ENCODE results near the gene ADAMTS9.

Gene ADAMTS9

DNA sequence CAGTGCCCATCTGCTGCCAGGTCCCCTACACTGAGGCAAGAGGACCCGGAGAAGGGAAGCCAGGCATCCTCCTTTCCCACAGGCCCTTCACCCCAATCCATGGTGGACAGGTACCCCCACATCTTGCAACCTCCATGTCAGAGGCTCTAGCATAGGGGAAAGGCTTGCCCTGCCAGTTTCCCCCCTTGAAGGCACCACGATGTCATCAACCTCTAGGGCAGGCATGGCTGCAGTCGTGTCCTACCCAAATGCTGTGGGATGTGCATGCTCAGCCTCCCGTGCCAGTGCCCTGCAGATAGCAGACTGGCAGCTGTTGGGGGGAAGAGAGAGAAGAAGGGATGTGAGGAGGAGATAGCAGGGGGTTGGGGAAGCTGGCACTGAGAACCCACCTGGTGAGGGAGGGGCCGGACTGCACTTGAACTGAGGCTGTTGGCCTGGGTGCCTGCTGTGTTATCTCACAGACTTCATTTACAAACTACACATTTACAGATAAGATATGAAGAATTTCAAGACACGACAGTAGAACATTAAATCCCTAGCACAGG, 197.5 kb downstream of the ADAMTS9 start:
- DNase-seq (ENCODE audit: low read depth, low spot score), result no peak

DNA sequence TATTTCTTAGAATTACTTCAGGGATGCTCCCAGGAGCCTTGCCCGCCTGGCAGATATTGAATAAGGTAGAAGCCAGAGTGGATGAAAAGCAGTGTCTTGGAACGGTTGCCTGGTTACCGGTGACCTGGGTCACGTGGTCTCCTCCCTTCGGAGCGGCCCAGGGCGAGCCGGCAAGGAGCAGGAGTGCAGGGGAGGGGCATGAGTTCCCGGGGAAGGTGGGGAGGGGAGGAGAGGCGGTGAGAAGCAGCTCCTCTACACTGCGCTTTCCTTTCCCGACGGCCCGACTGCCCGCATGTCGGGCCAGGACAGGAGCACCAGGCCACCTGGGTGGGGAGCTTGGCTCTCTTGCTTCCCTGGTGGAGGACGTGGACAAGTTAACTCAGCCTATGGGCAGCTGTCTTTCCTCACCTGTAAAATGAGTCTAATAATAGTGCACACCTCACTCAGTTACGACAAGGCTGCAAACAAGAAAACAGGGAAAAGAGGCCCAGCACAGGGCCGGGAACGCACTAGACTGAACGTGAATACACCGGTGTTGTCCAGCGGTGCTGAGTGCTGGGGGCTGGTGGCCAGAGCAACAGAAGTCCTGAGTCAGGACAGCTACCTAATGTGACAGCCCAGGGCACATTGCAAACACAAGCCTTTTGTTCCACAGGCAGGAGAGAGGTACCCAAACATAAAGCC, 198.3 kb downstream of the ADAMTS9 start:
- peak; percentile 68 for DNase-seq (ENCODE audit: low read depth, low spot score)

DNA sequence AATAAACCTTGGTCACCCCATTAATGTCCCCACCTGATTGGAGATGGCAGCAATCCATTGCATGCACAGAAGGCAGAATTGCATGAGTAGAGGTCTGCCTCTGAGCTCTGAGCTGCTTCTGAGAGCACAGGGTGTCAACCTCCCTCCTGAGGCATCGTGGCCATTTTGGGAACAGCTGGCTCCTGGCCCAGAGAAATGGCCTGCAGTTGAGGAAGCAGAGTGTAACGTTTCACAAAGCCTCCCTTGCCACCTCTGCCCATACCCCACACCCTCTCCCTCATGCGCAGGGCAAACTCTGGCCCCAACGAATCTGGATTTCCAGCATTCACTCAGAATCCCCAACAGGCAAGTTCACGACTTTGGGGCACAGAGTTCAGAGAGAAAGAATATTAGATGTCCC, 198.9 kb downstream of the ADAMTS9 start:
- no peak for DNase-seq (ENCODE audit: low read depth, low spot score)

DNA sequence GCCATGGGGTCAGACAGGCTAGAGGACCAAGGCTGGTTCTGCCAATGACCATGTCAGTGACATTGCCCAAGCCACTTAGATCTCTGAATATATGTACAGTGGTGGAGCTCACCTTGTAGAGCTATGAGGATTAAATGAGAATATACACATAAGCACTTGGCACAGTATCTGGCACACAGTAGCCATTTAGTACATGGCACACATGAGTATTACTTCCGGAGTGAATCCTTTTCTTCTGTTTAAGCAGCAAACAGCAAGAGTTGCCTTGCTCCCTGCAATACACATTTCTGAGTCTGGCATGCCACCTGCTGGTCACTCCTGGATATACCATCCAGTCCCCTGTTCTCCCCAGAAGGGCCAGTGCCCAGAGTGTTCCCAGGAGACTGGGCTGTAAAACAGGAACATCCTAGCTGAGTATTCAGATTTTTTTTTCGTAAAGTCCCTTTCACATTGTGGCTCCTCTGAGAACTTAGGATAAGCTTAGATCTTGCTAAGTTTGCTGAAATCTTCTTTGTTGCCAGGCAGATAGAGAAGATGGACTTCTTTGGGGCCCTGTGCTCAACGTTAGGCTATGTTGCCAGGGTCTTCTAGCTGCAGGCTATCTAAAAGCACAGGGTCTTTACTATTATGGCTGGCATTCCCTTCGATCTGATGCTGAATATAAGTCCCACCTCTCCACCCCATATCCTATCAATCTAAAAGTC, 203.4 kb downstream of the ADAMTS9 start:
- DNase-seq (ENCODE audit: low read depth, low spot score), result peak; percentile 88

DNA sequence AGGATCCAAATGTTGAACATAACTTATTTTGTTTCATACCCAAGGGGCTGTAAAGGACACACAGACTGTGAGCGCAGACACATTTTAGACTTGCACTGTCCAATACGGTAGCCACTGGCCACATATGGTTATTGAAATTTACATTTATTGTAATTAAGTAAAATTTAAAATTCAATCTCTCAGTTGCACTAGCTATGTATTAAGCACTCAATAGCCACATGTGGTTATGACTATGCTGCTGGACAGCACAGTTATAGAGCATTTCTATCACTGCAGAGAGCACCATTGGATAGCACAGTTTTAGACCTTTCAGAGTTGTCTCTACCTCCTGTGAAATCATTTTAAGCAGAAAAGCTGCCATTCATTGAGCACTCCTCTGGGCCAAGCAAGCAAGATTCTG, 204.3 kb downstream of the ADAMTS9 start:
- no peak for DNase-seq (ENCODE audit: low read depth, low spot score)

DNA sequence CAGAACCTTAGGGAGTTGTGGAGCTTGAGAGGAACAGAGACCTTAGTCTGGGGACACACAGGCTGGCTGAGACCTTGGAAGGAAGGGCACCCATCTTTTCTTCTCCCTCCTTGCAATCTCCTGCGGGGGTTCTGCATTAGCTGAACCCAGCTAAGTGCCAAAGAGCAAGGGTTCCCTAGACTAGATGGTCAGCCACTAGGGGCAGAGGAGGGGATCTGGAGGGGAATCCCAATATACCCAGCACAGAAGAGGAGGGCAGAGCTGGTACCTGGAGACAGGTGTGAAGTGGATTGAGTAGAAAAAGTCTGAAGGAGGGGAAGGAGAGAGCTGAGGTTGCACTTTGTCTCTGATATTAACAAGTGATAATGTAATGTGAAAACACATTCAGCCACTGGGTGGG, 212.8 kb downstream of the ADAMTS9 start:
- DNase-seq (ENCODE audit: low read depth, low spot score), result no peak

DNA sequence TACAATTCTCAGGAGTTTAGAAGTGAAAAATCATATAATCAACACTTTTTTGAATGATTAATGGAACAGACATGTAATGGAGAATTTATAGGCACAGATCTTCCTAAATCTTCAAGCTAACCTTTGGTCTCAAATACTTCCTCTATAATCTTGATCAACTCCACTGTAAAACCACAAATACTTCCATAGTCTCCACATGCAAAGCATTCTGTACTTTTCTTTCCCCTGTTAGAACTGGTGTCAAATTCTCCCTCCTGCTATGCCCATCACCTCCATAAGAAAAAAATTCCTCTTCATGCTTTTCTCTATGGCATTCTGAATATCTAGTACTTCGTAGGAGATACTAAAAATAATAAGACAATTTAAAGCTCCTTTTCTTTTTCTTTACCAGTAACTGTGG, 214.3 kb downstream of the ADAMTS9 start:
- no peak for DNase-seq (ENCODE audit: low read depth, low spot score)

DNA sequence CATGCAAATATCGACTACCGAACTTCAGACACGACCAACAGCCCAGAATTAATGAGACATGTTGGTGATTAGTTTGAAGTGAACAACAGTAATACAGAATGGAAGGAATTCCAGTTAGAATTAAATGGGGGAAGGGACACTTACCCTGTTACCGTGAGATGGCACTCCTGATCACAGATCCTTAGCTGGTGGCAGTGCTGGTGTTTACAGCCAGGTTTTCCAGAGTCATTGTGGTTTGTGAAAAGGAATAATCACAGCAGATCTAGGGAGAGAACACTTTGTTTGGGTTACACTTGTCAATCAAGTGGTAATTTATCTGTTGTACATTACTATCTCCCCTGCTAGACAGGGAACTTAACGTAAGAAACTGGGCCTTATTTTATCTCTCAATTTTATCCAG, 217.4 kb downstream of the ADAMTS9 start:
- no peak for DNase-seq (ENCODE audit: low read depth, low spot score)

DNA sequence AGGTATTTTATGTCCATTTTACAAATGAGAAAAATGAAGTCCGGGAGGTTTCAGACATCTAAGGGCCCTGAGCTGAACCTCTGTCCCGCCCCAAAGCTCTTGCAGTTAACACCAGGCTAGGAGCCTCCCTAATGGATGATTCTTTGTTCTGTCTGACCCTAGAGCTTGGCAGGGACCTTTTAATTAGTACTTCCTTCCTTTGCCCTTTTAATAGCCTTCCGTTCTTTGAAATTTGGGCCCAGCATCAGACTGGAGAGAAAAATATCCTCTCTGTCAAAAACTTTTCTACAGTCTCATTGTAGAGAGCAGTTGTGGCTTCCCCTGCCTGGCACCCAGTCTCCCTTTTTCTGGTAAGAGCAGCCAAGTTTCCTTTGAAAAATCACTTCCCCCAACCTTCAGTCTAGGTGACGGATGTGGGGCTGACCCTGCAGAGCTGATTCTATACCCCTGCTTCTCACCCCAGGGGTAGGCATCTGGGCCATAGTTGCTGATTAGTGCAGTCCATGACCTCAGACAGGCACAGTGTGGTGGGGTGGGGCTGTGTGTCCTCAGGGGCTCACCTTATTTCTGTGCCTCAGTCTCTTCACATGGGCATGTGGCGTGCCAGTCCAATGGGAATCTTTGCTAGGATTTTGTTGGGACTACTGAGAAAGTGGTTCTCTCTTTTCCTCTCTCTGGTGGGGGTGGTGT, 220.4 kb downstream of the ADAMTS9 start:
- no peak for DNase-seq (ENCODE audit: low read depth, low spot score)

Data from astrocyte of the hippocampus (primary cell).